CD8-positive, alpha-beta memory T cell (primary cell): ENCODE measurements around the gene SLC18A3. TPM values are rescaled to one million over a fixed set of nuclear protein-coding genes. Genes with fewer than 3 reads are reported as not detected.

Experiments
- CTCF ChIA-PET: fragments of 350-600 bp; sonication (Branson Sonifier 250); formaldehyde crosslinking; loops from one replicate; lab custom pipeline; 2021; ENCODE audit warnings: antibody characterized with exemption; lab: Charles Lee
- POLR2A ChIA-PET: fragments of 350-600 bp; sonication (Branson Sonifier 250); formaldehyde crosslinking; loops from one replicate; lab custom pipeline; 2021; ENCODE audit warnings: antibody characterized with exemption; lab: Charles Lee
- DNase-seq, 5 donors: peaks; one replicate each; pipeline versions ENCODE4 v3.0.0 to v3.0.0-alpha.2; 2020 to 2022; ENCODE audit warnings: mixed read lengths in 1 of 5
- H3K27ac ChIP-seq: one replicate; pipeline ENCODE4 v1.7.0; 2013; ENCODE audit warnings: low read depth, mild to moderate bottlenecking, low read length, moderate library complexity
- H3K27me3 ChIP-seq: 2 replicates; pipeline ENCODE4 v1.7.0; 2013; ENCODE audit warnings: low read length, mild to moderate bottlenecking; ENCODE audit not compliant: insufficient read depth, poor library complexity, severe bottlenecking
- H3K36me3 ChIP-seq: 2 replicates; pipeline ENCODE4 v1.7.0; 2013; ENCODE audit warnings: mild to moderate bottlenecking, low read length, moderate library complexity; ENCODE audit not compliant: insufficient read depth
- H3K4me1 ChIP-seq: 2 replicates; pipeline ENCODE4 v1.7.0; 2013; ENCODE audit warnings: mild to moderate bottlenecking, low read length, moderate library complexity; ENCODE audit not compliant: insufficient read depth
- H3K4me3 ChIP-seq: 2 replicates; pipeline ENCODE4 v1.7.0; 2013; ENCODE audit warnings: mild to moderate bottlenecking, low read length
- H3K9me3 ChIP-seq: 2 replicates; pipeline ENCODE4 v1.7.0; 2013; ENCODE audit warnings: mild to moderate bottlenecking, low read length
- H3K27ac Mint-ChIP-seq, 8 donors: one replicate each; pipeline ENCODE4 v1.8.0; 2020 to 2021; ENCODE audit warnings: mixed read lengths in 8 of 8, mild to moderate bottlenecking in 6 of 8, inconsistent platforms in 3 of 8, moderate library complexity in 3 of 8
- H3K27me3 Mint-ChIP-seq, 2 donors: one replicate each; pipeline ENCODE4 v1.8.0; 2020 to 2021; ENCODE audit warnings: mixed read lengths in 2 of 2, mild to moderate bottlenecking in 1 of 2, moderate library complexity in 1 of 2
- H3K36me3 Mint-ChIP-seq, 3 donors: one replicate each; pipeline ENCODE4 v1.8.0; 2020 to 2021; ENCODE audit warnings: mixed read lengths in 3 of 3, inconsistent platforms in 1 of 3, mild to moderate bottlenecking in 1 of 3
- H3K4me1 Mint-ChIP-seq, 3 donors: one replicate each; pipeline ENCODE4 v1.8.0; 2020 to 2021; ENCODE audit warnings: mixed read lengths in 3 of 3, inconsistent platforms in 1 of 3, mild to moderate bottlenecking in 1 of 3
- H3K4me3 Mint-ChIP-seq, 7 donors: one replicate each; pipeline ENCODE4 v1.8.0; 2020 to 2021; ENCODE audit warnings: mixed read lengths in 7 of 7, mild to moderate bottlenecking in 6 of 7, moderate library complexity in 4 of 7, inconsistent platforms in 2 of 7
- H3K9me3 Mint-ChIP-seq, 5 donors: one replicate each; pipeline ENCODE4 v1.8.0; 2020 to 2022; ENCODE audit warnings: mixed read lengths in 5 of 5, mild to moderate bottlenecking in 3 of 5, moderate library complexity in 2 of 5, inconsistent platforms in 1 of 5
- polyA plus RNA-seq: library from polyadenylated mRNA; unstranded; fragments of 300-500 nt; fragmentation: Illumina TruSeq; gene quantifications from one replicate; pipeline ENCODE4 v1.2.3, GENCODE V29; 2021
- total RNA-seq, 2 experiments: library from RNA; stranded (reverse); gene quantifications; one replicate each; pipeline ENCODE4 v1.2.3, GENCODE V29; 2021

SLC18A3 gene
- total and polyA plus RNA-seq, 3 experiments from 2014 or later: not detected

- H3K4me1 ChIP-seq: no peaks in the 10 kb centered on the region
Measured at GRCh38 chr10:49628599-49628998, 18.5 kb downstream of the SLC18A3 start.

GRCh38 chr10:49629431-49629881, 19.3 kb downstream of the SLC18A3 start:
- Mint-ChIP-seq H3K27me3 (peaks cover under 1 to 6% of the 10 kb centered on the region in 2 donors), H3K36me3 (no peaks in the 10 kb centered on the region), H3K4me1 (no peaks in the 10 kb centered on the region), H3K9me3 (no peaks in the 10 kb centered on the region), H3K4me3 (no peak overlapping the region), H3K27ac (no peak overlapping the region)
- Histone ChIP-seq H3K36me3 (no peaks in the 10 kb centered on the region), H3K4me3 (no peak overlapping the region), H3K9me3 (no peaks in the 10 kb centered on the region), H3K27ac (no peak overlapping the region), H3K27me3 (no peaks in the 10 kb centered on the region), H3K4me1 (no peaks in the 10 kb centered on the region)
- CTCF ChIA-PET: no interaction called here
- no peak for DNase-seq
- POLR2A ChIA-PET: no interaction called here

More at GRCh38 chr10:49628599-49628998, 18.5 kb downstream of the SLC18A3 start:
- no peak for DNase-seq
- Mint-ChIP-seq H3K27ac (no peak overlapping the region), H3K4me1 (no peaks in the 10 kb centered on the region), H3K27me3 (peaks cover 3 to 8% of the 10 kb centered on the region in 2 donors), H3K9me3 (no peaks in the 10 kb centered on the region), H3K36me3 (no peaks in the 10 kb centered on the region), H3K4me3 (no peak overlapping the region)
- Histone ChIP-seq H3K9me3 (no peaks in the 10 kb centered on the region), H3K36me3 (no peaks in the 10 kb centered on the region), H3K27ac (no peak overlapping the region), H3K4me3 (no peak overlapping the region), H3K27me3 (no peaks in the 10 kb centered on the region)
- ChIA-PET CTCF (no interaction called here), POLR2A (no interaction called here)

- DNase-seq: no peak
- POLR2A ChIA-PET: no interaction called here
Measured at GRCh38 chr10:49631975-49632374, 21.9 kb downstream of the SLC18A3 start.

GRCh38 chr10:49632406-49633317, 22.6 kb downstream of the SLC18A3 start:
- CTCF ChIA-PET: no interaction called here
- Histone ChIP-seq H3K4me1 (no peaks in the 10 kb centered on the region), H3K27me3 (no peaks in the 10 kb centered on the region), H3K27ac (no peak overlapping the region), H3K4me3 (no peak overlapping the region), H3K9me3 (no peaks in the 10 kb centered on the region), H3K36me3 (no peaks in the 10 kb centered on the region)
- DNase-seq: no peak
- Mint-ChIP-seq H3K27me3 (no peaks in the 10 kb centered on the region), H3K27ac (no peak overlapping the region), H3K4me1 (no peaks in the 10 kb centered on the region), H3K36me3 (no peaks in the 10 kb centered on the region), H3K4me3 (no peak overlapping the region), H3K9me3 (no peaks in the 10 kb centered on the region)
- POLR2A ChIA-PET: no interaction called here

More at GRCh38 chr10:49631975-49632374, 21.9 kb downstream of the SLC18A3 start:
- Mint-ChIP-seq H3K27ac (no peak overlapping the region), H3K27me3 (no peaks in the 10 kb centered on the region), H3K9me3 (no peaks in the 10 kb centered on the region), H3K4me1 (no peaks in the 10 kb centered on the region), H3K4me3 (no peak overlapping the region), H3K36me3 (no peaks in the 10 kb centered on the region)
- Histone ChIP-seq H3K36me3 (no peaks in the 10 kb centered on the region), H3K27me3 (no peaks in the 10 kb centered on the region), H3K4me3 (no peak overlapping the region), H3K9me3 (no peaks in the 10 kb centered on the region), H3K27ac (no peak overlapping the region), H3K4me1 (no peaks in the 10 kb centered on the region)
- CTCF ChIA-PET: no interaction called here

- no peak overlapping the region for H3K4me3 ChIP-seq
- H3K27ac ChIP-seq: no peak overlapping the region
- ChIA-PET POLR2A (no interaction called here), CTCF (no interaction called here)
- Mint-ChIP-seq H3K27me3 (no peaks in the 10 kb centered on the region), H3K27ac (no peak overlapping the region), H3K9me3 (no peaks in the 10 kb centered on the region), H3K4me3 (no peak overlapping the region), H3K4me1 (no peaks in the 10 kb centered on the region), H3K36me3 (no peaks in the 10 kb centered on the region)
- no peak for DNase-seq
- H3K27me3 ChIP-seq: no peaks in the 10 kb centered on the region
- H3K36me3 ChIP-seq: no peaks in the 10 kb centered on the region
- H3K9me3 ChIP-seq: no peaks in the 10 kb centered on the region
- H3K4me1 ChIP-seq: no peaks in the 10 kb centered on the region
Measured at GRCh38 chr10:49633327-49634068, 23.4 kb downstream of the SLC18A3 start.

GRCh38 chr10:49634069-49634660, 24.1 kb downstream of the SLC18A3 start:
- Histone ChIP-seq H3K36me3 (no peaks in the 10 kb centered on the region), H3K4me1 (no peaks in the 10 kb centered on the region), H3K27me3 (no peaks in the 10 kb centered on the region), H3K4me3 (no peak overlapping the region), H3K27ac (no peak overlapping the region), H3K9me3 (no peaks in the 10 kb centered on the region)
- H3K9me3 Mint-ChIP-seq: no peaks in the 10 kb centered on the region
- DNase-seq: no peak
- POLR2A ChIA-PET: no interaction called here
- H3K27ac Mint-ChIP-seq: no peak overlapping the region
- CTCF ChIA-PET: no interaction called here
- H3K4me1 Mint-ChIP-seq: no peaks in the 10 kb centered on the region
- H3K36me3 Mint-ChIP-seq: no peaks in the 10 kb centered on the region
- H3K4me3 Mint-ChIP-seq: no peak overlapping the region
- no peaks in the 10 kb centered on the region for H3K27me3 Mint-ChIP-seq

GRCh38 chr10:49642311-49642710, 32.2 kb downstream of the SLC18A3 start:
- no peak overlapping the region for H3K27ac ChIP-seq
- CTCF ChIA-PET: no interaction called here
- Mint-ChIP-seq H3K27ac (no peak overlapping the region), H3K36me3 (no peaks in the 10 kb centered on the region), H3K4me3 (no peak overlapping the region), H3K4me1 (no peaks in the 10 kb centered on the region), H3K27me3 (peaks cover 21 to 42% of the 10 kb centered on the region in 2 donors), H3K9me3 (no peaks in the 10 kb centered on the region)
- H3K9me3 ChIP-seq: no peaks in the 10 kb centered on the region
- no peak overlapping the region for H3K4me3 ChIP-seq
- no peaks in the 10 kb centered on the region for H3K36me3 ChIP-seq
- POLR2A ChIA-PET: no interaction called here
- H3K27me3 ChIP-seq: no peaks in the 10 kb centered on the region
- no peaks in the 10 kb centered on the region for H3K4me1 ChIP-seq
- DNase-seq: no peak
